Loucy (cell line): ENCODE results near the gene SNCA.
A peak's percentile ranks its signal among the peaks of the same experiment; 100 is the strongest.

Experiments
- H2AFZ ChIP-seq: fragments of 200-600 bp; sonication (generic); 2 replicates; pipeline ENCODE4 v1.6.0; 2016; ENCODE audit warnings: antibody characterized with exemption, mild to moderate bottlenecking, low read length, moderate library complexity
- H3F3A ChIP-seq: fragments of 200-600 bp; 2 replicates; pipeline ENCODE4 v1.6.0; 2016; ENCODE audit warnings: antibody characterized with exemption, low read depth, mild to moderate bottlenecking
- H3K27me3 ChIP-seq: fragments of 200-600 bp; sonication (generic); 2 replicates; pipeline ENCODE4 v1.6.1; 2014; ENCODE audit warnings: low read length, mild to moderate bottlenecking; ENCODE audit not compliant: insufficient read depth, poor library complexity, severe bottlenecking
- H3K36me3 ChIP-seq: fragments of 200-600 bp; sonication (generic); 2 replicates; pipeline ENCODE4 v1.6.1; 2016; ENCODE audit warnings: low read length; ENCODE audit not compliant: insufficient read depth
- H3K4me1 ChIP-seq: fragments of 200-600 bp; sonication (generic); 2 replicates; pipeline ENCODE4 v1.5.1; 2014; ENCODE audit warnings: low read length, mild to moderate bottlenecking; ENCODE audit not compliant: insufficient read depth, poor library complexity, severe bottlenecking
- H3K4me2 ChIP-seq: fragments of 200-600 bp; sonication (generic); 2 replicates; pipeline ENCODE4 v1.6.0; 2014; ENCODE audit warnings: antibody characterized with exemption, low read length, low read depth, mild to moderate bottlenecking; ENCODE audit not compliant: poor library complexity, severe bottlenecking
- H3K4me3 ChIP-seq: fragments of 200-600 bp; sonication (generic); 2 replicates; pipeline ENCODE4 v1.5.1; 2014; ENCODE audit warnings: low read length, mild to moderate bottlenecking, mixed read lengths; ENCODE audit not compliant: poor library complexity, severe bottlenecking
- H3K79me2 ChIP-seq: fragments of 200-600 bp; sonication (generic); 2 replicates; pipeline ENCODE4 v1.6.1; 2014; ENCODE audit warnings: low read length; ENCODE audit not compliant: insufficient read depth
- H3K9ac ChIP-seq: fragments of 200-600 bp; sonication (generic); 2 replicates; pipeline ENCODE4 v1.6.0; 2014; ENCODE audit warnings: mild to moderate bottlenecking, low read depth, low read length, moderate library complexity; ENCODE audit not compliant: poor library complexity, severe bottlenecking
- H3K9me2 ChIP-seq: fragments of 200-600 bp; sonication (generic); replicated peaks from 2 replicates; pipeline ENCODE4 v1.6.1; 2016; ENCODE audit warnings: low read depth, low read length, mixed read lengths
- H3K9me3 ChIP-seq: fragments of 200-600 bp; sonication (generic); 2 replicates; pipeline ENCODE4 v1.6.1; 2014; ENCODE audit warnings: mild to moderate bottlenecking, antibody characterized with exemption, low read length, low read depth; ENCODE audit not compliant: insufficient read depth
- H4K20me1 ChIP-seq: fragments of 200-600 bp; sonication (generic); 2 replicates; pipeline ENCODE4 v1.6.0; 2014; ENCODE audit warnings: antibody characterized with exemption, low read length, mild to moderate bottlenecking; ENCODE audit not compliant: insufficient read depth, poor library complexity, severe bottlenecking
- CTCF ChIP-seq: fragments of 200-600 bp; sonication (generic); conservative IDR thresholded peaks from 2 replicates; pipeline ENCODE4 v1.5.1; 2014; ENCODE audit warnings: mild to moderate bottlenecking, antibody characterized with exemption, low read length
- EZH2phosphoT487 ChIP-seq: fragments of 200-600 bp; IDR thresholded peaks from 2 replicates; pipeline ENCODE4 v1.6.1; 2018; ENCODE audit warnings: antibody characterized with exemption, mild to moderate bottlenecking, moderate library complexity, borderline replicate concordance

The SNCA gene

GRCh38 chr4:89837993-89838390 lies 1.0 kb upstream of the SNCA start:
- Histone ChIP-seq H3K27me3 (no peaks in the 10 kb centered on the region), H3F3A (no peaks in the 10 kb centered on the region), H3K9me2 (no peaks in the 10 kb centered on the region), H2AFZ (peak overlapping the region; percentile 99), H3K36me3 (no peaks in the 10 kb centered on the region), H3K4me2 (peak overlapping the region; percentile 71), H3K4me3 (peak overlapping the region; percentile 97), H3K9ac (peak overlapping the region; percentile 91), H3K79me2 (peaks cover 37% of the 10 kb centered on the region), H3K4me1 (peaks cover 34% of the 10 kb centered on the region), H4K20me1 (peaks cover 5% of the 10 kb centered on the region), H3K9me3 (no peaks in the 10 kb centered on the region)
- TF ChIP-seq CTCF, result no peak
- no peak for TF ChIP-seq EZH2phosphoT487

GRCh38 chr4:89837385-89837992 lies 528 bp upstream of the SNCA start:
- Histone ChIP-seq H3K36me3 (no peaks in the 10 kb centered on the region), H4K20me1 (peaks cover 5% of the 10 kb centered on the region), H3F3A (no peaks in the 10 kb centered on the region), H3K4me2 (peak overlapping the region; percentile 71), H3K27me3 (no peaks in the 10 kb centered on the region), H3K9me2 (no peaks in the 10 kb centered on the region), H3K4me3 (peak overlapping the region; percentile 97), H2AFZ (peak overlapping the region; percentile 99), H3K79me2 (peaks cover 37% of the 10 kb centered on the region), H3K9me3 (no peaks in the 10 kb centered on the region), H3K4me1 (peaks cover 34% of the 10 kb centered on the region), H3K9ac (peak overlapping the region; percentile 91)
- TF ChIP-seq EZH2phosphoT487 (no peak), CTCF (peak; percentile 66)

- peak overlapping the region; percentile 71 for H3K4me2 ChIP-seq
- H3K79me2 ChIP-seq, result peaks cover 37% of the 10 kb centered on the region
- no peaks in the 10 kb centered on the region for H3K27me3 ChIP-seq
- no peaks in the 10 kb centered on the region for H3K9me2 ChIP-seq
- H2AFZ ChIP-seq, result peak overlapping the region; percentile 99
- H3K9ac ChIP-seq, result peak overlapping the region; percentile 91
- H3K4me1 ChIP-seq, result peaks cover 34% of the 10 kb centered on the region
- H3K36me3 ChIP-seq, result no peaks in the 10 kb centered on the region
- TF ChIP-seq CTCF (no peak), EZH2phosphoT487 (no peak)
- H3K4me3 ChIP-seq, result peak overlapping the region; percentile 97
- H4K20me1 ChIP-seq, result peaks cover 5% of the 10 kb centered on the region
- no peaks in the 10 kb centered on the region for H3F3A ChIP-seq
- no peaks in the 10 kb centered on the region for H3K9me3 ChIP-seq
These were observed 773 bp downstream of the SNCA start for GRCh38 chr4:89836031-89836745.
